Measurements from ENCODE around the gene SMU1. TPM values are rescaled to one million over a fixed set of nuclear protein-coding genes. Genes with fewer than 3 reads are reported as not detected.

The SMU1 gene
- total RNA-seq, 4 donors from 2014 or later: 7.2 to 14.6 (median 10.4) TPM

DNA sequence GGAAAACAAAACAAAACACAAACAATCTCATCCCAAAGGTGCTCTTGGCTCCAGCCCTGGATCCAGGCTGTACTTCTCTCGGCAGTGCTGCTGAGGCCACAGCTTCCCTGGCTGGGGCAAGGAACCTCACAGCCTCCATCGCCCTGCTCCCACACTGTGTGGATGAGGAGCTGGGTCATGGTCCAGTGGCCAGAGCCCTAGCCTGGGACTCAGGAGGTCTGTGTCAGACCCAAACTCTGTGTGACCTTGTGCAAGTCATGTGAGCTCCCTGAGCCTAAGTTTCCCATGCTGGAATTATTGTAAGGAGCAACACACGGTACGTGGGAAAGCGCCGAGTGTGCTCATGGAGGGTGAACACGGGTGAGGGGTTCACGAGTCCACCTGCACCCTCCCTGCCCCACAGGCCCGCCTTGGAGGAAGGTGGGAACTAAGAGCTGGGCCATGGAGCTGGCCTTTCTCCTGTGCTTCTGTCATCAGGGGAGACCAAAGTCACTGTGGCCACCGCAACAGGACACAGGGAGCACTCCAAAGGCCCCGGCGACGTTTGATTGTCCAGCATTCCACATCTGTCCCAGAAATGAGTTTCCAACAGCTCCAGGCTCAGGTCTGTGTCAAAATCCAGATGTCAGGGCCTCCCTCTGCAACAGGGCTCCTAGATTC lies 26.2 kb upstream of the SMU1 start:
- no peak for TF ChIP-seq POLR2A (IDR thresholded peaks at IDR 0.05)
- TF ChIP-seq, protein P1, sequence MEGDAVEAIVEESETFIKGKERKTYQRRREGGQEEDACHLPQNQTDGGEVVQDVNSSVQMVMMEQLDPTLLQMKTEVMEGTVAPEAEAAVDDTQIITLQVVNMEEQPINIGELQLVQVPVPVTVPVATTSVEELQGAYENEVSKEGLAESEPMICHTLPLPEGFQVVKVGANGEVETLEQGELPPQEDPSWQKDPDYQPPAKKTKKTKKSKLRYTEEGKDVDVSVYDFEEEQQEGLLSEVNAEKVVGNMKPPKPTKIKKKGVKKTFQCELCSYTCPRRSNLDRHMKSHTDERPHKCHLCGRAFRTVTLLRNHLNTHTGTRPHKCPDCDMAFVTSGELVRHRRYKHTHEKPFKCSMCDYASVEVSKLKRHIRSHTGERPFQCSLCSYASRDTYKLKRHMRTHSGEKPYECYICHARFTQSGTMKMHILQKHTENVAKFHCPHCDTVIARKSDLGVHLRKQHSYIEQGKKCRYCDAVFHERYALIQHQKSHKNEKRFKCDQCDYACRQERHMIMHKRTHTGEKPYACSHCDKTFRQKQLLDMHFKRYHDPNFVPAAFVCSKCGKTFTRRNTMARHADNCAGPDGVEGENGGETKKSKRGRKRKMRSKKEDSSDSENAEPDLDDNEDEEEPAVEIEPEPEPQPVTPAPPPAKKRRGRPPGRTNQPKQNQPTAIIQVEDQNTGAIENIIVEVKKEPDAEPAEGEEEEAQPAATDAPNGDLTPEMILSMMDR (IDR thresholded peaks at IDR 0.05): no peak
- no peak for TF ChIP-seq EP300 (IDR thresholded peaks at IDR 0.05; ENCODE audit: low read depth)
- no peak for TF ChIP-seq POLR2AphosphoS5 (IDR thresholded peaks at IDR 0.05)
- no peak for DNase-seq
- H3K4me3 ChIP-seq: no peak overlapping the region
- H3K9me3 ChIP-seq: no peaks in the 10 kb centered on the region
- H3K27me3 ChIP-seq: no peaks in the 10 kb centered on the region
- H3K27ac ChIP-seq: no peak overlapping the region
- WGBS, 2 donors (ENCODE audit: low coverage in 1 of 2): 92% methylated on average over 13 of the region's 13 CpGs; no CpG with 5 or more reads in 1 of the 2 donors
- H3K36me3 ChIP-seq: no peaks in the 10 kb centered on the region
- in situ Hi-C loops (cut with MboI; ENCODE audit: low pct_ligation_motif_present in 1 of 4, low pct_unique_long_range_greater_than_20kb in 1 of 4, low sequenced_read_pairs in 3 of 4) (no loop called here), intact Hi-C loops (cut with DNase I; ENCODE audit: low total_unique reads) (no loop called here)
- no peaks in the 10 kb centered on the region for H3K4me1 ChIP-seq

DNA sequence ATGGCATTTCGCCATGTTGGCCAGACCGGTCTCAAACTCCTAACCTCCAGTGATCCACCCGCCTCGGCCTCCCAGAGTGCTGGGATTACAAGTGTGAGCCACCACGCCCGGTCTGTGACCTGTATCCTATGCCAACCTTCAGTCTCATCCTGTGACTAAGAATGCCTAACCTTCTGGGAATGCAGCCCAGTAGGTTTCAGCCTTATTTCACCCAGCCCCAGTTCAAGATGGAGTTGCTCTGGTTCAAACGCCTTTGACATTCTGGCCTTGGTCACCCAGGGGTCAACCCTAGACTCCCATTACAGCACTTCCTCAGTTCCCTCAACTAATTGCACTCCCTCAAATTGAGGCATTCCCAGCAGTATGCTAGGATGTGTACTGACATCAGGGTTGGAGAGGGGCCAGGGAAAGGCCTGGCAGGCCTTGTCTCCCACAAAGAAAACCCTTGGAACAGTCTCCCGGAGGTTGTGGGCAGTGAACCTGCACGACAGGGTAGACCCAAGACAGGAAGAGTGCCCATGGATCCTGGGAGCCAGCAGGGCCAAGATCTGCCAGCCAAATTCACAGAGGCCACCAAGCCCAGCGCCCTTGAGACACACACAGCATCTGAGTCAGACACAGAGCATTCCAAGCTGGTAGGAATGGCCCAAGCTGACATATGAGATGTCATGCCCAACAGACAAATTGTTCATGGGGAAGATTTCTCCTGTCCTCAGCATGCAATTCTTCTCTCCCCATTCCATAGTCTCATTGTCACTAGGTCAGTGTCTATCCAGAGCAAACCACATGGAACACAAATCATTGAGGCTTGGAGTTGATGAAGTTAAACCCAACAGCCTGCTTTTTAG lies 24.9 kb upstream of the SMU1 start:
- Histone ChIP-seq H3K9me3 (no peaks in the 10 kb centered on the region), H3K27ac (no peak overlapping the region), H3K4me3 (no peak overlapping the region), H3K4me1 (no peaks in the 10 kb centered on the region), H3K36me3 (no peaks in the 10 kb centered on the region), H3K27me3 (no peaks in the 10 kb centered on the region)
- DNase-seq: no peak
- intact Hi-C loops (cut with DNase I; ENCODE audit: low total_unique reads): no loop called here
- TF ChIP-seq EP300 (IDR thresholded peaks at IDR 0.05; ENCODE audit: low read depth) (no peak), POLR2AphosphoS5 (IDR thresholded peaks at IDR 0.05) (no peak), POLR2A (IDR thresholded peaks at IDR 0.05) (no peak)
- TF ChIP-seq, protein P1 (IDR thresholded peaks at IDR 0.05): no peak
- WGBS, 2 donors (ENCODE audit: low coverage in 1 of 2): 82% methylated on average over 10 of the region's 10 CpGs; no CpG with 5 or more reads in 1 of the 2 donors
- in situ Hi-C loops (cut with MboI; ENCODE audit: low pct_ligation_motif_present in 1 of 4, low pct_unique_long_range_greater_than_20kb in 1 of 4, low sequenced_read_pairs in 3 of 4): no loop called here

DNA sequence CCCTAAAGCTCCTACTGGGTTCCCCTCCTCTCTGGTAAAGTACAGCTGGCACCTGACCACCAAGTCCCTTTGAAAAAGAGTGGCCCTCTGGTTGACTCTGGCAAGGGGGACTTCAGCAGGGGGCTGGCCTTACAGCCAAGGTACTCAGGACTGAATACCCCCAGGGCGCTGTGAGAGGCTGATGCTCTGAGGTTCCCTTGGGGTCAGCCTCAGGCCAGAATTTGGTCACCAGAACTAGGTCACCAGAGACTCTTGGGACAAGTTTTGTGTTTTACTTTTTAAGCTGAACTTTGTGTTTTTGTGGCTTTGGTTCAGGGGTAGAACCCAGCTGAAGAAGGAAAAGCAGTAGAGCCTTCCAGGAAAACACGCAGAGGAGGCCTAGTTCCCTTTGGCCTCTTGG lies 23.3 kb upstream of the SMU1 start:
- TF ChIP-seq EP300 (IDR thresholded peaks at IDR 0.05; ENCODE audit: low read depth) (no peak), POLR2A (IDR thresholded peaks at IDR 0.05) (no peak), POLR2AphosphoS5 (IDR thresholded peaks at IDR 0.05) (no peak)
- TF ChIP-seq, protein P1 (IDR thresholded peaks at IDR 0.05): no peak
- in situ Hi-C loops (cut with MboI; ENCODE audit: low pct_ligation_motif_present in 1 of 4, low pct_unique_long_range_greater_than_20kb in 1 of 4, low sequenced_read_pairs in 3 of 4): no loop called here
- Histone ChIP-seq H3K27me3 (no peaks in the 10 kb centered on the region), H3K9me3 (no peaks in the 10 kb centered on the region), H3K36me3 (no peaks in the 10 kb centered on the region), H3K27ac (no peak overlapping the region), H3K4me1 (no peaks in the 10 kb centered on the region), H3K4me3 (no peak overlapping the region)
- no peak for DNase-seq
- 96% methylated on average over 2 of the region's 2 CpGs; no CpG with 5 or more reads in 1 of the 2 donors for WGBS, 2 donors (ENCODE audit: low coverage in 1 of 2)
- intact Hi-C loops (cut with DNase I; ENCODE audit: low total_unique reads): no loop called here

DNA sequence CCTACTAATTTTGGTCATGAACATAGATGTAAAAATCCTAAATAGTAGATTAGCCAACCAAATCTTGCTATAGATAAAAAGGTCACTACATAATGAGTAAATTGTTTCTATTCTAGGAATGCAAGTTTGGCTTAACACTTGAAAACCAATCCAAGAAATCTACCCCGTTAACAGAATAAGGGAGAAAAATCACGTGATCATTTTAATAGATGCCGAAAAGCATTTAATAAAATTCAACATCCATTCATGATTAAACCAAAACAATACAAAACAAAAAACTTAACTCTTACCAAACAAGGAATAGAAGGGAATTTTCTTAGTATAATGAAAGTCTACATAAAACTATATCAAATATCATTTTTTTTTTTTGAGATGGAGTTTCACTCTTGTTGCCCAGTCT lies 20.7 kb upstream of the SMU1 start:
- Histone ChIP-seq H3K4me3 (no peak overlapping the region), H3K27me3 (no peaks in the 10 kb centered on the region), H3K36me3 (no peaks in the 10 kb centered on the region), H3K9me3 (no peaks in the 10 kb centered on the region), H3K4me1 (no peaks in the 10 kb centered on the region), H3K27ac (no peak overlapping the region)
- WGBS, 2 donors (ENCODE audit: low coverage in 1 of 2): 86 to 88% methylated on average over 3 of the region's 3 CpGs
- DNase-seq: no peak
- intact Hi-C loops (cut with DNase I; ENCODE audit: low total_unique reads) (no loop called here), in situ Hi-C loops (cut with MboI; ENCODE audit: low pct_ligation_motif_present in 1 of 4, low pct_unique_long_range_greater_than_20kb in 1 of 4, low sequenced_read_pairs in 3 of 4) (no loop called here)
- TF ChIP-seq, protein P1 (IDR thresholded peaks at IDR 0.05): no peak
- TF ChIP-seq POLR2AphosphoS5 (IDR thresholded peaks at IDR 0.05) (no peak), POLR2A (IDR thresholded peaks at IDR 0.05) (no peak), EP300 (IDR thresholded peaks at IDR 0.05; ENCODE audit: low read depth) (no peak)
